Measurements from ENCODE around the gene ANKRD37. TPM values are rescaled to one million over a fixed set of nuclear protein-coding genes. Genes with fewer than 3 reads are reported as not detected.
"Not testable (repeated sequence)": the region's sequence is repeated elsewhere in the genome, so short reads cannot be mapped to it uniquely, and the experiment has no call there.

ANKRD37 gene
- total RNA-seq, 6 experiments from 2014 or later: 3.1 to 11.4 (median 4.1) TPM

GRCh38 chr4:185361872-185362271, 34.8 kb upstream of the ANKRD37 start:
- H3K4me3 Mint-ChIP-seq: no peak overlapping the region
- peaks cover 43% of the 10 kb centered on the region for H3K4me1 Mint-ChIP-seq (ENCODE audit: low read depth)
- peaks cover 9% of the 10 kb centered on the region for H3K36me3 Mint-ChIP-seq (ENCODE audit: low read depth)
- TF ChIP-seq CTCF (IDR thresholded peaks at IDR 0.05): no peak
- H3K9me3 Mint-ChIP-seq: no peaks in the 10 kb centered on the region
- no peak for DNase-seq
- H3K27ac Mint-ChIP-seq: no peak overlapping the region
- no peaks in the 10 kb centered on the region for H3K27me3 Mint-ChIP-seq (ENCODE audit: insufficient read depth)

GRCh38 chr4:185362570-185362969, 34.1 kb upstream of the ANKRD37 start:
- DNase-seq; H3K4me3 Mint-ChIP-seq; H3K27ac Mint-ChIP-seq; H3K36me3 Mint-ChIP-seq (ENCODE audit: low read depth); H3K9me3 Mint-ChIP-seq; H3K27me3 Mint-ChIP-seq (ENCODE audit: insufficient read depth): not testable (repeated sequence)
- peaks cover 36% of the 10 kb centered on the region for H3K4me1 Mint-ChIP-seq (ENCODE audit: low read depth)

- peaks cover 29% of the 10 kb centered on the region for H3K4me1 Mint-ChIP-seq (ENCODE audit: low read depth)
- no peaks in the 10 kb centered on the region for H3K9me3 Mint-ChIP-seq
- H3K27ac Mint-ChIP-seq: no peak overlapping the region
- no peaks in the 10 kb centered on the region; the same call in 1 of the 2 replicates for H3K27me3 Mint-ChIP-seq (ENCODE audit: insufficient read depth)
- TF ChIP-seq CTCF (IDR thresholded peaks at IDR 0.05): no peak
- H3K4me3 Mint-ChIP-seq: no peak overlapping the region
- peaks cover 2% of the 10 kb centered on the region; the same call in 1 of the 2 replicates for H3K36me3 Mint-ChIP-seq (ENCODE audit: low read depth)
- no peak for DNase-seq
Measured at GRCh38 chr4:185363251-185363650, 33.4 kb upstream of the ANKRD37 start.

GRCh38 chr4:185364886-185365285, 31.8 kb upstream of the ANKRD37 start:
- peaks cover 5% of the 10 kb centered on the region; the same call in 1 of the 2 replicates for H3K36me3 Mint-ChIP-seq (ENCODE audit: low read depth)
- H3K27me3 Mint-ChIP-seq (ENCODE audit: insufficient read depth): no peaks in the 10 kb centered on the region; the same call in 1 of the 2 replicates
- H3K4me3 Mint-ChIP-seq: no peak overlapping the region
- DNase-seq: no peak
- TF ChIP-seq CTCF (IDR thresholded peaks at IDR 0.05): no peak
- no peak overlapping the region for H3K27ac Mint-ChIP-seq
- H3K4me1 Mint-ChIP-seq (ENCODE audit: low read depth): peaks cover 19% of the 10 kb centered on the region
- H3K9me3 Mint-ChIP-seq: no peaks in the 10 kb centered on the region

GRCh38 chr4:185369731-185370130, 26.9 kb upstream of the ANKRD37 start:
- no peak for DNase-seq
- peak overlapping the region; percentile 29; the same call in 1 of the 2 replicates for H3K27ac Mint-ChIP-seq
- no peaks in the 10 kb centered on the region for H3K9me3 Mint-ChIP-seq
- no peak overlapping the region for H3K4me3 Mint-ChIP-seq
- peaks cover 5% of the 10 kb centered on the region; the same call in 1 of the 2 replicates for H3K36me3 Mint-ChIP-seq (ENCODE audit: low read depth)
- TF ChIP-seq CTCF (IDR thresholded peaks at IDR 0.05): no peak
- no peaks in the 10 kb centered on the region; the same call in 1 of the 2 replicates for H3K27me3 Mint-ChIP-seq (ENCODE audit: insufficient read depth)
- peaks cover 9% of the 10 kb centered on the region; the same call in 1 of the 2 replicates for H3K4me1 Mint-ChIP-seq (ENCODE audit: low read depth)

GRCh38 chr4:185370268-185370949, 26.2 kb upstream of the ANKRD37 start:
- Mint-ChIP-seq H3K9me3 (no peaks in the 10 kb centered on the region), H3K4me1 (ENCODE audit: low read depth) (peaks cover 9% of the 10 kb centered on the region; the same call in 1 of the 2 replicates), H3K4me3 (no peak overlapping the region), H3K36me3 (ENCODE audit: low read depth) (peaks cover 5% of the 10 kb centered on the region; the same call in 1 of the 2 replicates), H3K27me3 (ENCODE audit: insufficient read depth) (no peaks in the 10 kb centered on the region; the same call in 1 of the 2 replicates), H3K27ac (no peak overlapping the region)
- no peak for DNase-seq
- no peak for TF ChIP-seq CTCF (IDR thresholded peaks at IDR 0.05)

All from HFFc6 (cell line).